Measurements from ENCODE around the gene TSHZ2.

TSHZ2 gene

DNA sequence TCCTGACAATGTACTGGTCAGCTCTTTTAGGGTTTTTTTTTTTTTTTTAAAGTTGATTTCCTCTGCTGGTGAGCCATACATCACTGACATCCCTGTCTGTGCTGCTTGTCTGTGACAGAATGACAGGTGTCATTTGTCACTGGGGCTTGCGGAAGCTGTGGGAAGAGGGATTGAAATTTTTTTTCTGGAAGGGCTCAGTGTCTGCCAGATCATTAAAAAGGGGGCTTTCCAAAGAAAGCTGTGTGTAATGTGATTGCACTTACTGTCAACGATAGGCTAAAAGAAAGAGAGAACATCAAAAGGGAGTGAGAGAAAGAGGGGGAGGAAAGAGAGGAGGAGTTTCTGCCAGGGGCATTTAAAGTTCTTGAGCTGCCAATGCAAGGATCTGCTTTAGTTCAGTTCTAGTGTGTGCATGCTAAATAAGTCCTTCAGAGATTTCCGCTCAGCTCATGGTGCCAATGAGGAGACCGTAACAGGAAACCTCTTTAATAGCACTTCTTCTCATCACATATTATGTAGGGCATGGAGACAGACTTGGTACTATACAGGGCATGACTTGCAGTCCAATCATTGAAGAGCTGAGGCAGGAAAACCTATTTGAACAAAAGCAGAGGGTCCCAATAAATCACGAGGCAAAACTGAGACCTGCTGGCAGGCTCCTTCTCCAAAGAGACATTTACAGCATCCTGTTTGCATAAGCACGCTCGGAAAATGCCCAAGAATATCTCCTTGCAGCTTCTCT is 177.2 kb downstream of the TSHZ2 start:
- CTCF ChIA-PET: interaction anchor here (0.6 to 1.3 kb wide), 3 partner anchors 15 to 37 kb away, joined by 3 read pairs; no protein-coding TSS in a partner anchor
- no peak for DNase-seq (ENCODE audit: low read depth, low spot score)

DNA sequence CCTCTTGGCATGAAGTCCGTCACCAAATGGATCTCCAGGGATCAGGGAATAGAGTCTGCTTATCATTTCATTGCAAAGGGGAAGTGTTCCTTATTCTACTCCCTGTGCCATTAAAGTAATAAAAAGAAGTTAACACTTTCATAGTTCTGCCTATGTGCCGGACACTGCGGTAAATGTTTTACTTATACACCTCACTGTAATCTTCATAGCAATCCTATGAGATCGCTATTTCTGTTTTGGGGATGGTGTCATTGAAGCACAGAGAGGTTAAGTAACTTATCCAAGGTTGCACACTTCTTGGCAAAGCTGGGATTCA is 177.7 kb downstream of the TSHZ2 start:
- H3K4me3 ChIP-seq (ENCODE audit: low read depth, low read length): no peak overlapping the region
- CTCF ChIA-PET: interaction anchor here (1.0 to 1.3 kb wide), 2 partner anchors 14 to 37 kb away, joined by 3 read pairs; no protein-coding TSS in a partner anchor
- POLR2A ChIA-PET: no interaction called here
- no peak for DNase-seq (ENCODE audit: low read depth, low spot score)
- TF ChIP-seq, protein P1, sequence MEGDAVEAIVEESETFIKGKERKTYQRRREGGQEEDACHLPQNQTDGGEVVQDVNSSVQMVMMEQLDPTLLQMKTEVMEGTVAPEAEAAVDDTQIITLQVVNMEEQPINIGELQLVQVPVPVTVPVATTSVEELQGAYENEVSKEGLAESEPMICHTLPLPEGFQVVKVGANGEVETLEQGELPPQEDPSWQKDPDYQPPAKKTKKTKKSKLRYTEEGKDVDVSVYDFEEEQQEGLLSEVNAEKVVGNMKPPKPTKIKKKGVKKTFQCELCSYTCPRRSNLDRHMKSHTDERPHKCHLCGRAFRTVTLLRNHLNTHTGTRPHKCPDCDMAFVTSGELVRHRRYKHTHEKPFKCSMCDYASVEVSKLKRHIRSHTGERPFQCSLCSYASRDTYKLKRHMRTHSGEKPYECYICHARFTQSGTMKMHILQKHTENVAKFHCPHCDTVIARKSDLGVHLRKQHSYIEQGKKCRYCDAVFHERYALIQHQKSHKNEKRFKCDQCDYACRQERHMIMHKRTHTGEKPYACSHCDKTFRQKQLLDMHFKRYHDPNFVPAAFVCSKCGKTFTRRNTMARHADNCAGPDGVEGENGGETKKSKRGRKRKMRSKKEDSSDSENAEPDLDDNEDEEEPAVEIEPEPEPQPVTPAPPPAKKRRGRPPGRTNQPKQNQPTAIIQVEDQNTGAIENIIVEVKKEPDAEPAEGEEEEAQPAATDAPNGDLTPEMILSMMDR (IDR thresholded peaks at IDR 0.05; ENCODE audit: insufficient read depth, low read length, missing control alignments): no peak

More for the DNA sequence above, 177.2 kb downstream of the TSHZ2 start:
- POLR2A ChIA-PET: no interaction called here
- TF ChIP-seq, protein P1 (IDR thresholded peaks at IDR 0.05; ENCODE audit: insufficient read depth, low read length, missing control alignments): no peak
- H3K4me3 ChIP-seq (ENCODE audit: low read depth, low read length): no peak overlapping the region

DNA sequence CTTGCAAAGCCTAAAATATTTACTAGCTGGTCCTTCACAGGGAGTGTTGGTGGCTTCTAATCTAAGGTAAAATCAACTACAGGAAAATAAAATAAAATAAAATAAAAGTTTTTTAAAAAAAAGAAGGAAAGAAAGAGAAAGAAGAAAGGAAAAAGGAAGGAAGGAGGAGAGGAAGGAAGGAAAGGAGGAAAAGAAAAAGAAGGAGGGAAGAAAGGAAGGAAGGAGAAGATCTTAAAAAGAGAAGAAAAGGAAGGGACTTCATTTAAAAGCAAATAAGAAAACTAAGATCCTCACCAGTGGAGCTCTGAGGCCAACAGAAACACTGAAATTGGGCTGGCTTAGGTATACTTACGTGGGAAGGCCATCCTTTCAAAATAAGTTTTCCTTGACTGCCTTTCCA is 178.4 kb downstream of the TSHZ2 start:
- TF ChIP-seq, protein P1 (IDR thresholded peaks at IDR 0.05; ENCODE audit: insufficient read depth, low read length, missing control alignments): no peak
- POLR2A ChIA-PET: no interaction called here
- no peak overlapping the region for H3K4me3 ChIP-seq (ENCODE audit: low read depth, low read length)
- CTCF ChIA-PET: interaction anchor here (1.3 kb wide), 1 partner anchor 36 kb away, joined by 3 read pairs; no protein-coding TSS in a partner anchor
- no peak for DNase-seq (ENCODE audit: low read depth, low spot score)

DNA sequence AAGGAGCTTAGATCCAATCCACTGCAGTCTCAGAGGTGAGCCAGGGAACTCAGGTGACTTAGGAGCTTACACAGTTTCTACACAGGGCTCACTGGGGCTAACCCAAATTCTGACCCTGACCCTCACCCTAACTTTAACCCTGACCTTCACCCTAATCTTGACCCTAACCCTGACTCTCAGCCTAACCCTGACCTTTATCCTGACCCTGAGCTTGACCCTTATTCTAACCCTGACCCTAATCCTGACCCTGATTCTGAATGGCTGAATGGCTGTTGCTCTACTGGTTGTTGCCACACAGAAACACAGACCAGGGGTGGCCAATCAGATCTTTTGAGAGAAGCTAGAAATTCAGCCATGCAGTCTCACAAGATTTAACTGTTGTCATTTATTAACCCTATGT is 180.1 kb downstream of the TSHZ2 start:
- ChIA-PET POLR2A (no interaction called here), CTCF (no interaction called here)
- no peak overlapping the region for H3K4me3 ChIP-seq (ENCODE audit: low read depth, low read length)
- DNase-seq (ENCODE audit: low read depth, low spot score): no peak
- TF ChIP-seq, protein P1 (IDR thresholded peaks at IDR 0.05; ENCODE audit: insufficient read depth, low read length, missing control alignments): no peak

DNA sequence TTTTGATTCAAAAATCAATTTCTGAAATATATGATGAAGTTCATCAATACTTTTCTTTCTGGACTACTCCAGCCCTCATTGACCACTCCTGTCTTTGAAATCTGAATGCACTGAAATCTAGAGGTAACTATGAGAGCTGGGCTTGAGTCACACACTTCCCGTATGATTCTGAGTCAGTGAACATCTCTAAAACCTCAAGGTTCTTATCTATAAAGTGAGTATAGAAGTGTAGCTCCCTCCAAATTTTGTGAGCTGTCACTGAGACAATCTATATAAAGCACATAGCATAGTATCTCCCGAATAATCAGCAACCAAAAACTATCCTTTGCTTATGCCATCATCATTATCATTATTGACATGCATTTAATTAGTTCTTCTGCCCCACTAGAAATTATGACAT is 182.4 kb downstream of the TSHZ2 start:
- ChIA-PET CTCF (no interaction called here), POLR2A (no interaction called here)
- no peak for DNase-seq (ENCODE audit: low read depth, low spot score)
- TF ChIP-seq, protein P1 (IDR thresholded peaks at IDR 0.05; ENCODE audit: insufficient read depth, low read length, missing control alignments): no peak
- no peak overlapping the region for H3K4me3 ChIP-seq (ENCODE audit: low read depth, low read length)

DNA sequence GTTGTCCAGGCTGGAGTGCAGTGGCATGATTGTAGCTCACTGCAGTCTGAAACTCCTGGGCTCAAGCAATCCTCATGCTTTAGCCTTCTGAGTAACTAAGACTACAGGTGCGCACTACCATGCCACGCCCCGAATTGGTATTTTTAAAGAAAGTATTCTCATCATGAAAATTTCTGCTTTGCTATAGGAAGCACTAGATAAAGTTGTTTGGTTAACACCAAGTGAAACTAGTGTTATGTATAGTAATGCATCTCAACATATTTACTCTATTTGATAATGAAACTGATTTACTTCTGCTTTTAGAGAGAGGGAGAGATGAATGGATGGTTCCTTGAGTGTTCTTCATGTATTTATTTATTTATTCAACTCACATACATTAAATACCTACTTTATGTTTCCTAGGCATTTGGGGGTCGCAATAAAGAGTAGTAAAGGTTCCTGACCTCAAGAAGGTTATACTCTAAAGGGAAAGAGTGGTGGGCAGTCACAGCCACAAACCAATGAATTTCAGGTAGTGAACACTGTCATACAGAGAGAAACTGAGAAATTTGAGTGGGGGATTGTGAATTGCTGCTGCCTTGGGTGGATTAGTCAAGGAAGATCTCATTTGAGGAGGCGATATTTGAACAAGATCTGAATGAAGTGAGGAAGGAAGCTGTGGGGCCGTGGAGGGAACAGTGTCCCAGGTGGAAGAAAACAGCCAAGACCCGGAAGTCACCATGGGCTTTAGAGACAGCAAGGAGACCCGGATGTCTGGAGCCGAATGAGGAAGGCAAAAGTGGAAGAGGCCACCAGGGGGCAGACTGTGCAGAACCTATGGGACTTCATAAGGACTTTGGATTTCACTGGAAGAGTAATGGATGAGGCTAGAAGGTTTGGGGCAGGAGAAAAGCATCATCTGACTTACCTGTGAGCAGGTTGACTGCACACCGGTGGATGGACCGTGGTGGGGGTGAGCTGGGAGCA is 185.6 kb downstream of the TSHZ2 start:
- DNase-seq (ENCODE audit: low read depth, low spot score): no peak
- ChIA-PET CTCF (interaction anchor here (0.6 to 4.1 kb wide), 4 partner anchors 9 to 846 kb away, joined by 3 to 30 read pairs (median 3); no protein-coding TSS in a partner anchor), POLR2A (no interaction called here)
- TF ChIP-seq, protein P1 (IDR thresholded peaks at IDR 0.05; ENCODE audit: insufficient read depth, low read length, missing control alignments): peak; percentile 65
- no peak overlapping the region for H3K4me3 ChIP-seq (ENCODE audit: low read depth, low read length)

Data from AG04449 (cell line).